ENCODE data around the gene AGBL4. TPM values are rescaled to one million over a fixed set of nuclear protein-coding genes. Genes with fewer than 3 reads are reported as not detected.
"Not testable (repeated sequence)": the region's sequence is repeated elsewhere in the genome, so short reads cannot be mapped to it uniquely, and the experiment has no call there.

The AGBL4 gene
- total RNA-seq, 1 experiment from 2014 or later, result not detected

- no peak for DNase-seq (ENCODE audit: low spot score)
Measured at GRCh38 chr1:49306507-49307070, 717.2 kb downstream of the AGBL4 start.

- not testable (repeated sequence) for DNase-seq (ENCODE audit: low spot score)
Measured at GRCh38 chr1:49302400-49302799, 721.4 kb downstream of the AGBL4 start.

- DNase-seq (ENCODE audit: low spot score), result no peak
Measured at GRCh38 chr1:49298304-49298703, 725.5 kb downstream of the AGBL4 start.

- DNase-seq (ENCODE audit: low spot score), result no peak
Measured at GRCh38 chr1:49297783-49298182, 726.0 kb downstream of the AGBL4 start.

- DNase-seq (ENCODE audit: low spot score), result no peak
Measured at GRCh38 chr1:49294539-49294938, 729.2 kb downstream of the AGBL4 start.

- DNase-seq (ENCODE audit: low spot score), result no peak
Measured at GRCh38 chr1:49293016-49293415, 730.7 kb downstream of the AGBL4 start.

- peak; percentile 37 for DNase-seq (ENCODE audit: low spot score)
Measured at GRCh38 chr1:49257211-49258049, 766.3 kb downstream of the AGBL4 start.

GRCh38 chr1:49252917-49253316 lies 770.8 kb downstream of the AGBL4 start:
- DNase-seq (ENCODE audit: low spot score), result no peak

GRCh38 chr1:49251019-49251784 lies 772.6 kb downstream of the AGBL4 start:
- no peak for DNase-seq (ENCODE audit: low spot score)

GRCh38 chr1:49240709-49241221 lies 783.0 kb downstream of the AGBL4 start:
- no peak for DNase-seq (ENCODE audit: low spot score)

- DNase-seq (ENCODE audit: low spot score), result no peak
Measured at GRCh38 chr1:49234988-49235387, 788.8 kb downstream of the AGBL4 start.

GRCh38 chr1:49229555-49229954 lies 794.2 kb downstream of the AGBL4 start:
- DNase-seq (ENCODE audit: low spot score), result no peak

- DNase-seq (ENCODE audit: low spot score), result no peak
Measured at GRCh38 chr1:49226758-49227157, 797.0 kb downstream of the AGBL4 start.

GRCh38 chr1:49225464-49225863 lies 798.3 kb downstream of the AGBL4 start:
- no peak for DNase-seq (ENCODE audit: low spot score)

GRCh38 chr1:49213301-49213700 lies 810.5 kb downstream of the AGBL4 start:
- DNase-seq (ENCODE audit: low spot score), result no peak

- no peak for DNase-seq (ENCODE audit: low spot score)
Measured at GRCh38 chr1:49208712-49209111, 815.0 kb downstream of the AGBL4 start.

- no peak for DNase-seq (ENCODE audit: low spot score)
Measured at GRCh38 chr1:49204720-49205119, 819.0 kb downstream of the AGBL4 start.

GRCh38 chr1:49200738-49201137 lies 823.0 kb downstream of the AGBL4 start:
- DNase-seq (ENCODE audit: low spot score), result no peak

GRCh38 chr1:49199564-49199963 lies 824.2 kb downstream of the AGBL4 start:
- no peak for DNase-seq (ENCODE audit: low spot score)

GRCh38 chr1:49197081-49197480 lies 826.7 kb downstream of the AGBL4 start:
- no peak for DNase-seq (ENCODE audit: low spot score)

GRCh38 chr1:49190138-49190537 lies 833.6 kb downstream of the AGBL4 start:
- no peak for DNase-seq (ENCODE audit: low spot score)

GRCh38 chr1:49187056-49187455 lies 836.7 kb downstream of the AGBL4 start:
- no peak for DNase-seq (ENCODE audit: low spot score)
